ENCODE results near the gene PAN2. TPM values are rescaled to one million over a fixed set of nuclear protein-coding genes. Genes with fewer than 3 reads are reported as not detected.

The PAN2 gene
- total RNA-seq, 1 experiment from 2014 or later, result 53.5 TPM

DNA sequence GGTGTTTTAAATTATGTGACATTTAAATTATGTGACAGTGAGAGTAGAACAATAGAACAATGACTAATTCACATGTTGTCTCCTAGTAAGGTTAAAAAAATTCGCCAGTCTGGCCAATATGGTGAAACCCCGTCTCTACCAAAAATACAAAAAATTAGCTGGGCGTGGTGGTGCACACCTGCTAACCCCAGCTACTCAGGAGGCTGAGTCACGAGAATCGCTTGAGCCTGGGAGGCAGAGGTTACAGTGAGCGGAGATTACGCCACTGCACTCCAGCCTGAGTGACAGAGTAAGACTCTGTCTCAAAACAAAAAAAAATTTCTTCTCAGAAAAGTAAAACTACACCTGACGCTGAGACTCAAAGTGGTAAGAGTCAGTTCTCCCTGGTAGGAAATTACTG is 36.4 kb downstream of the PAN2 start:
- CTCF ChIA-PET, result interaction anchor here (0.6 to 0.7 kb wide), 2 partner anchors 10 to 301 kb away, joined by 3 read pairs; no protein-coding TSS in a partner anchor
- no peaks in the 10 kb centered on the region for H3K9me3 Mint-ChIP-seq (ENCODE audit: low read depth, unreplicated experiment)
- no peak for DNase-seq

DNA sequence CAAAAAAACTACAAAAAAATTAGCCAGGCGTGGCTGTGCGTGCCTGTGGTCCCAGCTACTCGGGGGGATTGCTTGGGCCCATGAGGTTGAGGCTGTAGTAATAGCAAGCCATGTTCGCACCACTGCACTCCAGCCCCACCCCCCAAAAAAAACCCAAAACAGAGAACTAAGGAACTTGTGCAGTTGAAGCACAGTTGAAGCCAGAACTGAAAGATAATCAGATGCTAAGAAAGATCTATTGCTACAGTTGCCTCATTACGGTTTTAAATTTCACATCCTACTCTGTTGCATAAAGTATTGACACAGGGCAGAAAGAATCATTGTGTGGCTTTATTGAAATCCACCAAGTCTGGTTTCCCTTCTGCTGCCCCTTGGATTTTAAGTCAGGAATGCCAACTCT is 37.5 kb downstream of the PAN2 start:
- Mint-ChIP-seq H3K4me3 (ENCODE audit: low read depth, unreplicated experiment) (no peak overlapping the region), H3K27ac (ENCODE audit: unreplicated experiment) (no peak overlapping the region)
- CTCF ChIA-PET, result no interaction called here

More for the DNA sequence above, 36.4 kb downstream of the PAN2 start:
- H3K27me3 Mint-ChIP-seq (ENCODE audit: unreplicated experiment), result no peaks in the 10 kb centered on the region
- no TSS peak for BruUV-seq (replicated peaks)
- intact Hi-C loops (cut with micrococcal nuclease; ENCODE audit: unreplicated experiment), result no loop called here
- H3K4me1 Mint-ChIP-seq (ENCODE audit: low read depth, unreplicated experiment), result peaks cover 36% of the 10 kb centered on the region
- H3K27ac Mint-ChIP-seq (ENCODE audit: unreplicated experiment), result no peak overlapping the region
- TF ChIP-seq, protein P1, sequence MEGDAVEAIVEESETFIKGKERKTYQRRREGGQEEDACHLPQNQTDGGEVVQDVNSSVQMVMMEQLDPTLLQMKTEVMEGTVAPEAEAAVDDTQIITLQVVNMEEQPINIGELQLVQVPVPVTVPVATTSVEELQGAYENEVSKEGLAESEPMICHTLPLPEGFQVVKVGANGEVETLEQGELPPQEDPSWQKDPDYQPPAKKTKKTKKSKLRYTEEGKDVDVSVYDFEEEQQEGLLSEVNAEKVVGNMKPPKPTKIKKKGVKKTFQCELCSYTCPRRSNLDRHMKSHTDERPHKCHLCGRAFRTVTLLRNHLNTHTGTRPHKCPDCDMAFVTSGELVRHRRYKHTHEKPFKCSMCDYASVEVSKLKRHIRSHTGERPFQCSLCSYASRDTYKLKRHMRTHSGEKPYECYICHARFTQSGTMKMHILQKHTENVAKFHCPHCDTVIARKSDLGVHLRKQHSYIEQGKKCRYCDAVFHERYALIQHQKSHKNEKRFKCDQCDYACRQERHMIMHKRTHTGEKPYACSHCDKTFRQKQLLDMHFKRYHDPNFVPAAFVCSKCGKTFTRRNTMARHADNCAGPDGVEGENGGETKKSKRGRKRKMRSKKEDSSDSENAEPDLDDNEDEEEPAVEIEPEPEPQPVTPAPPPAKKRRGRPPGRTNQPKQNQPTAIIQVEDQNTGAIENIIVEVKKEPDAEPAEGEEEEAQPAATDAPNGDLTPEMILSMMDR (IDR thresholded peaks at IDR 0.05; ENCODE audit: unreplicated experiment), result no peak
- peaks cover 48% of the 10 kb centered on the region for H3K36me3 Mint-ChIP-seq (ENCODE audit: insufficient read depth, unreplicated experiment)
- H3K4me3 Mint-ChIP-seq (ENCODE audit: low read depth, unreplicated experiment), result no peak overlapping the region

DNA sequence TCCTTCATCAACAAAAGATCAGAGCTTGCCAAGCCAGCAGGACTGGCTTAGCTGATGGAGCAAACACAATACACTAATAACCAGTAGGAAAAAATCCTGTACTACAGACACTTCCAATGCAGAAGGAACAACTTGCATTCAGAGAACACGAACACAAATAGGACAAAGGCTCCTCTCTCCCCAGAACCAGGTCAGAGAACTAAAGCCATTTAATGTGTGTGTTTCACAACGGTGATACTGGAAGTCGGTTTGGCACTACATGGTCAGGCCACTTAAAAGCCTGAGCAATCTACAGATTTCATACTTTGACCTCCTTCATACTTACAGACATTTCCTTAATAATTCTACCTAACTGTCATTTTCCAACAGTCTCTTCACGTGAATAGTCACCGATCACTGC is 40.0 kb downstream of the PAN2 start:
- TF ChIP-seq, protein P1 (IDR thresholded peaks at IDR 0.05; ENCODE audit: unreplicated experiment), result no peak
- CTCF ChIA-PET, result no interaction called here
- DNase-seq, result no peak
- H3K36me3 Mint-ChIP-seq (ENCODE audit: insufficient read depth, unreplicated experiment), result peaks cover 43% of the 10 kb centered on the region
- intact Hi-C loops (cut with micrococcal nuclease; ENCODE audit: unreplicated experiment), result no loop called here
- no peaks in the 10 kb centered on the region for H3K9me3 Mint-ChIP-seq (ENCODE audit: low read depth, unreplicated experiment)
- H3K4me3 Mint-ChIP-seq (ENCODE audit: low read depth, unreplicated experiment), result no peak overlapping the region
- no peaks in the 10 kb centered on the region for H3K27me3 Mint-ChIP-seq (ENCODE audit: unreplicated experiment)
- peaks cover 28% of the 10 kb centered on the region for H3K4me1 Mint-ChIP-seq (ENCODE audit: low read depth, unreplicated experiment)
- no peak overlapping the region for H3K27ac Mint-ChIP-seq (ENCODE audit: unreplicated experiment)
- BruUV-seq (replicated peaks), result no TSS peak

More for the DNA sequence above, 37.5 kb downstream of the PAN2 start:
- TF ChIP-seq, protein P1 (IDR thresholded peaks at IDR 0.05; ENCODE audit: unreplicated experiment), result no peak
- H3K4me1 Mint-ChIP-seq (ENCODE audit: low read depth, unreplicated experiment), result peaks cover 32% of the 10 kb centered on the region
- DNase-seq, result no peak
- no peaks in the 10 kb centered on the region for H3K9me3 Mint-ChIP-seq (ENCODE audit: low read depth, unreplicated experiment)
- BruUV-seq (replicated peaks), result no TSS peak
- intact Hi-C loops (cut with micrococcal nuclease; ENCODE audit: unreplicated experiment), result no loop called here
- peaks cover 46% of the 10 kb centered on the region for H3K36me3 Mint-ChIP-seq (ENCODE audit: insufficient read depth, unreplicated experiment)
- no peaks in the 10 kb centered on the region for H3K27me3 Mint-ChIP-seq (ENCODE audit: unreplicated experiment)

DNA sequence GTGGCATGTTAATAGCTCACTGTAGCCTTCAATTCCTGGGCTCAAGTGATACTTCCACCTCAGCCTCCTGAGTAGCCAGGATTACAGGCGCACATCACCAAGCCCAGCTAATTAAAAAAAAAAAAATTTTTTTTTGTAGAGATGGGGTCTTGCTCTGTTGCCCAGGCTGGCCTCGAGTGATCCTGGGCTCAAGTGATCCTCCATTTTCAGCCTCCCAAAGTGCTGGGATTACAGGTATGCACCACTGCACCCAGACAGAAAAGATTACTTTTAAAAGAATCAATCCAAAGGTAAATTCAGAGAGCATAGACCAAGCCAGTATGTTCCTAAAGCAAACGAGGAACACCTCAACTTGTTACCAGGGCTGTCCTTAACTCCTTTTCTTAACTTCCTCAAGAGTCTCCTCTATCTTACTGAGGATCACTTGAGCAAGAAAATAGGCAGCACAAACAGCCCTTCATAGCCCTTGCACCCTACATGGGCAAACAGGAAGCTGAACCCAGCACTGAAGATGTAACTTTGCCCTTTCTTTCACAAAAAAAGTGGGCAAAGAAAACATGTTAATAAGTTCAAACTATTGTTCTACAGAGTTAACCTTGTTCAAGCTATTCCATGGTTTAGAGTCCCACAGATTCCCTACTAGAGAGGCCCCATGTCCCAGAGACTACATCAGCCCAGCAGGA is 45.0 kb downstream of the PAN2 start:
- Mint-ChIP-seq H3K27ac (ENCODE audit: unreplicated experiment) (no peak overlapping the region), H3K9me3 (ENCODE audit: low read depth, unreplicated experiment) (no peaks in the 10 kb centered on the region), H3K4me3 (ENCODE audit: low read depth, unreplicated experiment) (no peak overlapping the region), H3K4me1 (ENCODE audit: low read depth, unreplicated experiment) (peaks cover 26% of the 10 kb centered on the region), H3K27me3 (ENCODE audit: unreplicated experiment) (no peaks in the 10 kb centered on the region), H3K36me3 (ENCODE audit: insufficient read depth, unreplicated experiment) (peaks cover 50% of the 10 kb centered on the region)
- TF ChIP-seq, protein P1 (IDR thresholded peaks at IDR 0.05; ENCODE audit: unreplicated experiment), result no peak
- no peak for DNase-seq
- CTCF ChIA-PET, result interaction anchor here (0.6 kb wide), 2 partner anchors 9 to 15 kb away, joined by 3 to 4 read pairs; no protein-coding TSS in a partner anchor
- BruUV-seq (replicated peaks), result no TSS peak
- intact Hi-C loops (cut with micrococcal nuclease; ENCODE audit: unreplicated experiment), result no loop called here
